AG04449 (cell line): ENCODE data around the gene FJX1.
A peak's percentile ranks its signal among the peaks of the same experiment; 100 is the strongest.

ENCODE experiments used
- CTCF ChIA-PET: fragments of 350-600 bp; formaldehyde crosslinking; extraction: SDS; loops from one replicate; lab custom pipeline; 2021; ENCODE audit warnings: antibody characterized with exemption; lab: Yijun Ruan, JAX
- POLR2A ChIA-PET: fragments of 400-600, 350-600 bp; formaldehyde crosslinking; extraction: SDS; loops from one replicate; lab custom pipeline; 2020; ENCODE audit warnings: antibody characterized with exemption, inconsistent platforms; lab: Yijun Ruan, JAX
- DNase-seq: peaks from one replicate; pipeline ENCODE4 v3.0.0-alpha.2; 2010; ENCODE audit warnings: low read depth, low spot score
- H3K4me3 ChIP-seq: 2 replicates; pipeline ENCODE4 v1.5.1; 2011; ENCODE audit warnings: low read depth, mild to moderate bottlenecking, control low read depth, low read length
- CTCF ChIP-seq: IDR thresholded peaks from one replicate; pipeline ENCODE4 v1.5.1; 2011; ENCODE audit warnings: mild to moderate bottlenecking, moderate library complexity, low read length, control low read depth, inconsistent platforms; ENCODE audit not compliant: insufficient read depth; ENCODE audit errors: missing control alignments

Gene FJX1

GRCh38 chr11:35583126-35583525, 35.1 kb upstream of the FJX1 start:
- POLR2A ChIA-PET, result interaction anchor here (0.5 to 0.8 kb wide), 2 partner anchors 41 to 701 kb away, joined by 3 to 4 read pairs; no protein-coding TSS in a partner anchor
- CTCF ChIA-PET, result interaction anchor here (1.3 to 1.4 kb wide), 2 partner anchors 27 to 239 kb away, joined by 3 to 4 read pairs; no protein-coding TSS in a partner anchor
- no peak for TF ChIP-seq CTCF
- DNase-seq, result peak; percentile 72
- no peak overlapping the region for H3K4me3 ChIP-seq

- no peak for TF ChIP-seq CTCF
- POLR2A ChIA-PET, result interaction anchor here (1.1 kb wide), 1 partner anchor 8 kb away, joined by 3 read pairs; no protein-coding TSS in a partner anchor
- CTCF ChIA-PET, result interaction anchor here (1.3 kb wide), 1 partner anchor 27 kb away, joined by 3 read pairs; no protein-coding TSS in a partner anchor
- no peak overlapping the region for H3K4me3 ChIP-seq
- DNase-seq, result no peak
These were observed 34.4 kb upstream of the FJX1 start for GRCh38 chr11:35583843-35584242.

GRCh38 chr11:35584321-35584720, 33.9 kb upstream of the FJX1 start:
- ChIA-PET CTCF (interaction anchor here (1.3 kb wide), 1 partner anchor 28 kb away, joined by 3 read pairs; no protein-coding TSS in a partner anchor), POLR2A (interaction anchor here (1.1 kb wide), 1 partner anchor 8 kb away, joined by 3 read pairs; no protein-coding TSS in a partner anchor)
- DNase-seq, result no peak
- TF ChIP-seq CTCF, result no peak
- H3K4me3 ChIP-seq, result no peak overlapping the region

GRCh38 chr11:35585416-35585815, 32.8 kb upstream of the FJX1 start:
- CTCF ChIA-PET, result interaction anchor here (0.8 kb wide), 1 partner anchor 237 kb away, joined by 3 read pairs; no protein-coding TSS in a partner anchor
- no peak overlapping the region for H3K4me3 ChIP-seq
- DNase-seq, result no peak
- POLR2A ChIA-PET, result interaction anchor here (0.8 kb wide), 1 partner anchor 32 kb away, joined by 3 read pairs; no protein-coding TSS in a partner anchor
- TF ChIP-seq CTCF, result no peak

GRCh38 chr11:35586222-35586621, 32.0 kb upstream of the FJX1 start:
- no peak for TF ChIP-seq CTCF
- ChIA-PET CTCF (interaction anchor here (0.8 kb wide), 1 partner anchor 236 kb away, joined by 3 read pairs; no protein-coding TSS in a partner anchor), POLR2A (interaction anchor here (0.8 kb wide), 1 partner anchor 31 kb away, joined by 3 read pairs; no protein-coding TSS in a partner anchor)
- no peak overlapping the region for H3K4me3 ChIP-seq
- DNase-seq, result no peak

- DNase-seq, result no peak
- no peak overlapping the region for H3K4me3 ChIP-seq
- ChIA-PET CTCF (interaction anchor here (1.6 kb wide), 1 partner anchor 102 kb away, joined by 3 read pairs; no protein-coding TSS in a partner anchor), POLR2A (no interaction called here)
- no peak for TF ChIP-seq CTCF
These were observed 30.3 kb upstream of the FJX1 start for GRCh38 chr11:35587972-35588371.
